ENCODE measurements around the gene HOXB3. TPM values are rescaled to one million over a fixed set of nuclear protein-coding genes. Genes with fewer than 3 reads are reported as not detected.

Gene HOXB3
- 100 to 1,000 TPM in 1 of 8 experiments, 10 to 100 TPM in 7; 20.6 to 111 (median 52.1) TPM for total RNA-seq

DNA sequence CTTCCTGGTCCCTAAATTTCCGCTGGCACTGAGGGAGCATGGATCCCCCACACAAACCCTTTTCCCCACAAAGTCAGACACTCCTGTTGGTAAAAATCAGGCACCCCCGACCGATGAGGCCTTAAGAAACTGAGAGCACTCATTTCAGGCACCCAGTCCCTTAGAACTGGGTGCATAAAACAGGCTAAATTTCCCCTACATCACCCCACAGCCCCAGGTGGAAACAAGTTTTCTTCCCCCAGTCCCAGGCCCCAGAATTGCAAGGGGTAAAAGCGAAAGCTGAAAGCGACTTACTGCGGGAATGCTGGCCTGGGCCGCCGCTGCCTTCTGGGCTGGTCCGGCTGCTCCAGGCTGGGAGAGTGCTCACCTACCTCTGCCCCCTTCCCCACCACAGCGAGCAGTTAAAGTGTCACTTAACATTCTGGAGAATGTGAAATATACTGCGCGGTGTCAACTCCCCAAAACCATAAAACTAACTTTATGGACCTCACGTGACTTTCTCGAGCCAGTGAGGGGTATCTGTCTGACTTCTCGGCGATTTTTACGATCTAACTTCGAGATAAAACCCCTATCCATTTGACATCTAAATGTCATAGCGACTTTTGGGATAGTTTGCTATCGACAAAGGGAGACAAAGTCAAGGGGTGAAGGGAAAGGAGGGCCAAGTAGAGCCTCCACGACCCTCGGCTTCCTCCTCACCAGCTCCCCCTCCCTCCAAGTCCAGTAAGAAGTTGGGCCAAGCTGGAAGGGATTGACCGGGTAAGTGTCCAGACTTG lies at the start of gene HOXB3:
TSS of gene HOXB3 (minus strand) at position 411 of the 776 bp plus-strand sequence. CDS start 37,767 bp downstream, outside the sequence.
- peak in 2 of 8 experiments; percentile 5 to 22 for ATAC-seq (replicated peaks in 6 of 8)
- in situ Hi-C loops (cut with MboI; ENCODE audit: low pct_unique_long_range_greater_than_20kb in 2 of 9, low sequenced_read_pairs in 9 of 9, unreplicated experiment in 9 of 9): loop anchor here in 2 of 9 experiments (10.0 kb wide), 1 partner anchor 255 kb away; no protein-coding TSS in a partner anchor

DNA sequence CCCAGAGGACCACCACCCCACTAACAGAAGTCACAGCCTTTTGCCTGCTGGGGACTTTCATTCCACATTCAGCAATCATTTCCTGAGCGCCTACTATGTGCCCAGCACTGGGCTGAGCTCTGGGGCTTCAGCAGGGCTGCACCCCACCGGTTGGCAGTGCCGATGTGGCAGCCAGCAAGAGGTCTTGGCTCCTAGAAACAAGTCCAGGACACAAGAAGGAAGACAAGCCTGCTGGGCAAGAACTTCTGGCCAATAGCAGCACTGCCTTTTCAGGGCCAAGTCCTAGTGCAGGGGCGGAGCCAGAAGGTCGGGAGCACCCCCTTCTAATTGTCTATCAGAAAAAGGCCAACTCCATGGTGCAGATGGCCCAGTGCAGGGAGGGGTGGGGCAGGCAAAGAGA lies 49.1 kb upstream of the HOXB3 start:
- H3K4me1 ChIP-seq (replicated peaks in 1 of 2): peaks cover 2 to 3% of the 10 kb centered on the region in 2 donors
- no peak for ATAC-seq (replicated peaks in 6 of 8)
- 0 to 45% (median 16%) methylated on average over 1 to 5 of the region's 5 CpGs; no CpG with 5 or more reads in 3 of the 10 experiments for WGBS, 10 experiments
- no peak overlapping the region for H3K27ac ChIP-seq
- H3K4me3 ChIP-seq: no peak overlapping the region
- in situ Hi-C loops (cut with MboI; ENCODE audit: low pct_unique_long_range_greater_than_20kb in 2 of 9, low sequenced_read_pairs in 9 of 9, unreplicated experiment in 9 of 9): loop anchor here in 1 of 9 experiments (25.0 kb wide), 1 partner anchor 98 kb away; the partner anchor contains the start of gene HOXB13

More for the DNA sequence above, at the start of gene HOXB3:
- Histone ChIP-seq H3K4me3 (peak within 1 kb of the TSS; percentile 62 to 91 (median 83)), H3K27ac (peak within 1 kb of the TSS; percentile 90 to 96), H3K4me1 (replicated peaks in 1 of 2) (peaks cover 8 to 59% of the 10 kb centered on the region in 2 donors)
- 0 to 67% (median 11%) methylated on average over 1 to 18 of the region's 23 CpGs; no CpG with 5 or more reads in 1 of the 10 experiments for WGBS, 10 experiments

DNA sequence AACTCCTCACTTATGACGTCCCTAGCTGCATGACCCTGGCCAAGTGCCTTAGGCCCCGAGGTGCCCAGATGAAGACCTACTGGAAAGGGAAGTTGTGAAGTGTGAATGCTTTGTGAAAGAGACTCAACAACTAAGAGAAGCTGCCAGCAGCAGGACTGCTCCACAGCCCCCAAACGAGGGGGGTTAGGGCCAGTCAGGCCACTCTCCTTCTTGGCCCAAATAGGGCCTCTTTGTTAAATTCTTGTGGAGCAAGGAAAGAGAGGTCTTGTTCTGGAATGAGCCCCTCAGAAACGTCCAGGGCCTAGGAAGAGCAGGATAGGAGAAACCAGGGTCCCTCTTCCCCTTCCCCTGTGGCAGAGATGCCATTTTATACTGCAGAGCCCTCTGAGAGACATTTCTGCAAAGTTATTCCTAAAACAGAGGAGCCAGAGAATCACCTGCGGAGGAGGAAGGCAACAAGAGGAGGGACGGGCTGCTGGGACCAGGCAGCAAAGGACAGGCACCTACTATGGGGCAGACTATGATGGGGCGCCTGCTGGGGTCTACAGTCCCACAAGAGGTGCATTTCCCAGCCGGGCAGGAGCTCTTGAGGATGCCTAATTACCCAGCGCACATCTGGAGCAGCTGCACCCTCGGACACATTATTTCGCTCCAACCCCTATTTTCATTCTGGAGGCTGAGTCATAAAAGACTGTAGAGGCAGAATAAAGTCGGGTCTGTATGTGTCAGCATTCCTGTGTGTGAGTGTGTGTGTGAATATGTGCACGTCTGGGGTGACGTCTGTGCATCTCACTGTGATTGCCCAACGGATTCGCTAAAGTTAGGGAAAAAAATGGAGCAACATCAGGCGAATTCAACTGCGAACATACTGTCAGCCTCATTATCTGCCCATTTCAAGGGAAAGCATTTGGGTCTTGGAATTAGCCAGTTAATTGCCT lies 47.6 kb upstream of the HOXB3 start:
- ATAC-seq (replicated peaks in 6 of 8): peak in 2 of 8 experiments; percentile 88 to 92
- Histone ChIP-seq H3K27ac (no peak overlapping the region), H3K4me3 (no peak overlapping the region), H3K4me1 (replicated peaks in 1 of 2) (peaks cover 2 to 3% of the 10 kb centered on the region in 2 donors)
- in situ Hi-C loops (cut with MboI; ENCODE audit: low pct_unique_long_range_greater_than_20kb in 2 of 9, low sequenced_read_pairs in 9 of 9, unreplicated experiment in 9 of 9): loop anchor here in 1 of 9 experiments (25.0 kb wide), 1 partner anchor 100 kb away; the partner anchor contains the start of gene HOXB13
- 0 to 66% (median 29%) methylated on average over 2 to 16 of the region's 18 CpGs; no CpG with 5 or more reads in 1 of the 10 experiments for WGBS, 10 experiments

DNA sequence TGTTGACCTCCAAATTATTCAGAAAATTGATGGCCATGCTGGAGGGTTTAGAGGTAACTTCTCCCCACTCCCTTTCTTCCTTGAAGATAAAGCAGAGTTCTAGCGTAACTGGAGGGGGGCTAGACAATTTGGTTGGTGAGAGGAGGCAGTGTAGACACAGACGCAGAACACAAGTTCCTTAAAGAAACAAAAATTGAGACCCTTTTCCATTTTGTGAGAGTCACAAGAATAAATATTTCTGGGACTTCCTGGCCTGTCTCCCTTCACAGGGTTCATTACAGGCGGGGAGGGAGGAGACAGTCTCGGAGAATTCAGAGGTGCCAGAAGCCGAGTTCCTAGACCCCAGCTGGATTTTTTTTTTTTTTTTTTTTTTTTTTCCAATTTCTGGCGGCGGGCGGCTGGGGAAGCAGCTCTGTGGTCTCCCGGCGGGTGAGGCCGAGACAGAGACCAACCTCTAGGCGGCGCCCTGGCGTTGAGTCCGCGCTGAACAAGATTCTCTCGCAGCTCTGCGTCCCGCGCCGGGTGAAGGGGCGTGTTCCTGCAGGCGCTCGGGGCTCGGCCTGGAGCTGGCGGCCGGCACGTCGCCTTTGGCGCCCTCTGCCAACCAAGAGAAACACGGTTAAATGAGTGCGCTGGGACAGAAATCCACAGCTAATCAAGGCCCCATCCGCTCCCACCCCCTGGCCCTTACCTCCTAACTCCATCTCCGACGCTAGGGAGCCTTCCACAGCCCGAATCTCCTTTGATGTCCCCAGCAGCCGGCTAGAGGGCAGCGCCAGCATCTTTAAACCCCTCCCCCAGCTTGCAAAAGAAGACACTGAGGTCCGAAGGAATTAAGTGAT lies 46.4 kb upstream of the HOXB3 start:
- peak; percentile 77 to 99 (median 98) for ATAC-seq (replicated peaks in 6 of 8)
- 0 to 35% (median 8%) methylated on average over 1 to 15 of the region's 39 CpGs; no CpG with 5 or more reads in 1 of the 10 experiments for WGBS, 10 experiments
- Histone ChIP-seq H3K4me3 (peak overlapping the region in 2 of 5 donors; percentile 1 to 16), H3K4me1 (replicated peaks in 1 of 2) (peaks cover 2 to 3% of the 10 kb centered on the region in 2 donors), H3K27ac (no peak overlapping the region)
- in situ Hi-C loops (cut with MboI; ENCODE audit: low pct_unique_long_range_greater_than_20kb in 2 of 9, low sequenced_read_pairs in 9 of 9, unreplicated experiment in 9 of 9): loop anchor here in 1 of 9 experiments (25.0 kb wide), 1 partner anchor 101 kb away; the partner anchor contains the start of gene HOXB13

DNA sequence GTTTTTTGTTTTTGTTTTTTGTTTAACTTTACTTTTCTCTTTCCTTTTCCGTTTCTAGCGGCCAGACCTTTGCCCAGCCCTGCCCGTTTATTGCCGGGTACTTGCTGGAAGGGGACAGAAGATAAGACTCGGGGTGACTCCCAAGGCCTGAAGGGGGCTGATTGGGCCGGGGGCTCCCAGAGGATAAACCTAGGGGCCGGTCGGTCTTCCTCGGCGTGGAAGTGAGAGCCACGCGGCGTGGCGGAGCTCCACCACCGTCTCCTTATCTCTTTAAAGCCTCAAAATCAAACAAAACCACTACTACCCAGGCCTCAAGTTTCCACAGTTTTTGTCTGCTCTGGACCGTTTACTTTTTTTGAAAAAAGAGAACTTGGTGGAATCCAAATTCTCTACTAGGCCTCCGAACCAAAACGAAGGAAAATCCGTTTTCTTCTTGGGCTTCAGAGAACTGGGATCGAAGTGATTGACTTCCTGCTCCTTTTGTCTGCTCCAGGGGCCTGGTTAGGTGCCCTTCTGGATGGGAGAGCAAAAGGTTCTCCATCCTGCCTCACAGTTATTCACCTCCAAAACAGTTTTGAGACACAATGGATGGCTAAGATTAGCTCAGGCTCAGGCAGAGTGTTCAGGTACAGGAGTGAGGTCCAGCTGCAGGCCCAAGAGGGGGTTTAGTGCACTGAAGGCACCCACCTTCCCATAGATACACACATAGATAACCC lies 44.6 kb upstream of the HOXB3 start:
- Histone ChIP-seq H3K27ac (no peak overlapping the region), H3K4me3 (no peak overlapping the region), H3K4me1 (replicated peaks in 1 of 2) (peaks cover 2 to 3% of the 10 kb centered on the region in 2 donors)
- in situ Hi-C loops (cut with MboI; ENCODE audit: low pct_unique_long_range_greater_than_20kb in 2 of 9, low sequenced_read_pairs in 9 of 9, unreplicated experiment in 9 of 9): loop anchor here in 1 of 9 experiments (25.0 kb wide), 1 partner anchor 103 kb away; the partner anchor contains the start of gene HOXB13
- 16 to 88% (median 36%) methylated on average over 2 to 10 of the region's 20 CpGs; no CpG with 5 or more reads in 2 of the 10 experiments for whole genome bisulfite sequencing, 10 experiments
- ATAC-seq (replicated peaks in 6 of 8): no peak

DNA sequence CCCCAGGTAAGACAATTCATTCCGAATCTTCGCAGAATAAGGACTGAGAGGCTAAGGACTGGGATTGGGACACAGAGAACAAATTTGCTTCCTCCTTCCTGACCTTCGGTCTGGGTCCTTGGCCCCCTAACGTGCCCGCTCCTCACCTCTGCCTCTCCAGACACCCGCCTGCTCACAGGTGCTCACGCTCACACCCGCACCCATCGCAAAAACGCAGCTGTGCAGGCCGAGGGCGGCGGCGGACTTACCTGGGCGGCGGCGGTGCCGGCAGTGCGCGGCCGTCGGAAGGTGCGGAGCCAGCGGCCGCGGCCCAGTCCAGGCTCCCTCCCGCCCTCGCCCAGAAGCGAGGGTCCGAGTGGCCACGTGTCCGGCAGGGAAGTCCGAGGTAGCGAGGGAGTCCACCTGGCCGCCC lies 43.2 kb upstream of the HOXB3 start:
- Histone ChIP-seq H3K27ac (no peak overlapping the region), H3K4me1 (replicated peaks in 1 of 2) (peaks cover 3 to 11% of the 10 kb centered on the region in 2 donors), H3K4me3 (peak overlapping the region in 1 of 5 donors; percentile 11)
- in situ Hi-C loops (cut with MboI; ENCODE audit: low pct_unique_long_range_greater_than_20kb in 2 of 9, low sequenced_read_pairs in 9 of 9, unreplicated experiment in 9 of 9): loop anchor here in 1 of 9 experiments (25.0 kb wide), 1 partner anchor 104 kb away; the partner anchor contains the start of gene HOXB13
- no peak for ATAC-seq (replicated peaks in 6 of 8)
- WGBS, 10 experiments: 0 to 82% (median 31%) methylated on average over 2 to 19 of the region's 35 CpGs; no CpG with 5 or more reads in 3 of the 10 experiments

DNA sequence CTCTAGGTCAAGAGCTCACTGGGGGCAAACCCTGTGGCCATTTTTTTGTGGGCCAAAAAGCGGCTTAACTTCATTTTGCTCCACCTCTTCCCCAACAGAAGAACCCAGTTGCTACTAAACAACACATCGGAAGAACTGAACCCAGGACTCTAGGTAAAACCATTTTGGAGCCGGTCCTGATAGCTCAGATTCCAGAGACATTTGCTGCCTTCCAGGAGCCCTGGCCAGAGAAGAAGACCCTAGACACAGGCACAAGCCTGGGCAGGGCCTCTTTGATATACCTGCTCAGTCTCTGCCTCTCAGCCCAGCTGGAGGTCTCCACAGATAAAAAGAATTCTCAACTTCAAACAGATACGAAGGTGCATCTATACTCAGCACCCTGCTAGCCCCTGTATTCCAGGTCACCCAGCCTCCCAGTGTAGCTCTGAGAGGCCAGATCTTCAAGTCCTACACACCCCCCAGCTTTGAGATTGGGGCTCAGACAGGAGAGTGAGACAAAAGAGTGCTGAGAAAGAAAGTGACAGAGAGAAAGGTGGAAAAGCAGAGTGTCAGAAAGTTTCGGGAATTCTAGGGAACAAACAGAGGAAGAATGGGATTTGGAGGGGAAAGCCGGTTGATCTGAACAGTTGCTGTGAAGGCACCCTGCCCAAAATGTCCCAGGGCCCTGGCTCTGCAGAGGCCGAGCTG lies 42.7 kb upstream of the HOXB3 start:
- H3K4me1 ChIP-seq (replicated peaks in 1 of 2): peaks cover 8 to 17% of the 10 kb centered on the region in 2 donors
- in situ Hi-C loops (cut with MboI; ENCODE audit: low pct_unique_long_range_greater_than_20kb in 2 of 9, low sequenced_read_pairs in 9 of 9, unreplicated experiment in 9 of 9): loop anchor here in 1 of 9 experiments (25.0 kb wide), 1 partner anchor 105 kb away; the partner anchor contains the start of gene HOXB13

DNA sequence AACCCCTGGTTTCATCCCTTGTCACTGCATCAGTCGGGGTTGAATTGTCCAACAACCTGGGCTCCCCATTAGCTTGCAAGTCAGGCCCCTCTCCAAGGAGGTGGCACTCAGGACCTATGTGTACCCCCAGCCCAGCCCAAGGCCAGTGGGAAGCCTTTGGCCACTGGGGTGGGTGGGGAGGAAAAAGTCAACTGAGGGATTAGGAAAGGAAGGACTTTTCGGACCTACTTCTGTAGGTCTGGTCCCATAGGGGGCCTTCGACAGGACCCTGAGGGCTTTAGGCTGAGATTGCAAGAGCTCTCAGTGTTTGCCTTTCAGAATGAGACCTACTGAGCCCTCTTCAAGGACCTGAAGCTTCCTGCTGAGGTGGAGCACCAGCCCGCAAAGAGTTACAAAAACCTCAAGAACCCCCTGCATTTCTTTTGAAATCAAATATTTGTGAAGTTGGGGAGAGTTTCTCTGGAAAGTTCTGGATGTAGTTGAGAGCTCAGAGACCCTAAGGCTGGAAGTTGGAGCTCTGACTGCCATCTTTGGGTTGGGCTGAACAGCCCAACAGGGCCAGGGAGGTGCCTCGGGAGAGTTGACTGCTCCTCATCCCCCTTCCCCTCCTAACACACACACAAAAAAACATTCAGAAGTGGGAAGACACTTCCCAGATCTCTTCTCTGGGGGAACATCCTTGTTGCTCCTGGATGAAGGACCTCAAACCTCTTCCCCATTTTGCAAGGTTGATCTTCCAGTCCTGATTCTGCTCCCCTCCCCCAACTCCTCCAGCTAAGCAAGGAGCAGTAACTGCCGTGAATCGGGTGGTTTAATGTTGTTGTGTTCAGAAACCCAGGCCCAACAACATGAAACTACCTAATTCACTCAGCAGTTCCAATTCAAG lies 41.9 kb upstream of the HOXB3 start:
- H3K4me1 ChIP-seq (replicated peaks in 1 of 2): peaks cover 16 to 25% of the 10 kb centered on the region in 2 donors
- in situ Hi-C loops (cut with MboI; ENCODE audit: low pct_unique_long_range_greater_than_20kb in 2 of 9, low sequenced_read_pairs in 9 of 9, unreplicated experiment in 9 of 9): loop anchor here in 1 of 9 experiments (25.0 kb wide), 1 partner anchor 105 kb away; the partner anchor contains the start of gene HOXB13

More for the DNA sequence above, 42.7 kb upstream of the HOXB3 start:
- Histone ChIP-seq H3K27ac (no peak overlapping the region), H3K4me3 (no peak overlapping the region)
- 6 to 80% (median 32%) methylated on average over 1 to 7 of the region's 7 CpGs; no CpG with 5 or more reads in 1 of the 10 experiments for WGBS, 10 experiments
- ATAC-seq (replicated peaks in 6 of 8): no peak

DNA sequence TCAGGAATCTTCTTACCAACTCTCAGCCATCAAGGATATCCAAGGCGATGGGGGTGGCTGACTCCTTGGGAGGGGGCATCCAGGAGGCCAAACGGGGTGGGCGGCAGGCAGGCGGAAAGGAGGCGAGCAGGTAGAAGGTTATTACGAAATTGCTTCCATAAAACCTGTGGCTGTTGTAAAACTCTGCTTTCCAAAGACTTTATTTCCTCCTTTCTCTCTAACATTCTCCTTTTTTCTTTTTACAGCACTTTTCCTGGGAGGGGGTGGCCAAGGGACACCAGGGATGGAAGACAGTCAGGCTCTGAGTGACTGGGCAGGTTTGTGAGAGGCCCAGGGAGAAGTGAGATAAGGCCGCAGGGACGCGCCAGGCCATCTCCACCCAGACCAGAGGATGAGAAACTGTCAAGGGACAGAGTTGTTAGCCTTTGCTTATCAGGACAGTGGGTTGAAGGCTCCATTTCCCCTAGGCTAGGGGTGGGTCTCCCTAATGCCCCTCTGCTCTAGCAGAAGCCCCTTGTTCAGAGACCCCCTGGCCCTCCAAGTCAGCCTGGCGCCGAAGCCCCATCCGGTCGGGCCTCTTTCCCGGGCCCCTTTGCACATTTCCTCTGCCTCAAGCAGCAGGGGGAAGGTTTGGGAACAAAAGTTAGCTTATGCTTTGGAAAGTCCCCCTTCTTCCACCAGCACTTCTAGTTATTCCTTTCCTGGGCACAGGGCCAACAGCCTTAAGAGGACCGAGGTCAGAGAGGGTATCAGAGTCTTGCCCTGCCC lies 41.1 kb upstream of the HOXB3 start:
- in situ Hi-C loops (cut with MboI; ENCODE audit: low pct_unique_long_range_greater_than_20kb in 2 of 9, low sequenced_read_pairs in 9 of 9, unreplicated experiment in 9 of 9): loop anchor here in 1 of 9 experiments (25.0 kb wide), 1 partner anchor 106 kb away; the partner anchor contains the start of gene HOXB13
- WGBS, 10 experiments: 18 to 100% (median 45%) methylated on average over 1 to 7 of the region's 15 CpGs; no CpG with 5 or more reads in 1 of the 10 experiments
- Histone ChIP-seq H3K4me3 (no peak overlapping the region), H3K27ac (no peak overlapping the region), H3K4me1 (replicated peaks in 1 of 2) (peaks cover 15 to 24% of the 10 kb centered on the region in 2 donors)
- no peak for ATAC-seq (replicated peaks in 6 of 8)

More for the DNA sequence above, 41.9 kb upstream of the HOXB3 start:
- H3K27ac ChIP-seq: no peak overlapping the region
- WGBS, 10 experiments: 0 to 40% (median 20%) methylated on average over 1 to 4 of the region's 7 CpGs; no CpG with 5 or more reads in 3 of the 10 experiments
- no peak overlapping the region for H3K4me3 ChIP-seq
- no peak for ATAC-seq (replicated peaks in 6 of 8)

Data from motor neuron (in vitro differentiated cells).